GM21447 (cell line): ENCODE data around the gene DIP2C.

ENCODE experiments used
- ATAC-seq: cut with Tn5 transposase; IDR thresholded peaks from one replicate; pipeline ENCODE4 v1.9.1; 2021; ENCODE audit not compliant: unreplicated experiment

The DIP2C gene

DNA sequence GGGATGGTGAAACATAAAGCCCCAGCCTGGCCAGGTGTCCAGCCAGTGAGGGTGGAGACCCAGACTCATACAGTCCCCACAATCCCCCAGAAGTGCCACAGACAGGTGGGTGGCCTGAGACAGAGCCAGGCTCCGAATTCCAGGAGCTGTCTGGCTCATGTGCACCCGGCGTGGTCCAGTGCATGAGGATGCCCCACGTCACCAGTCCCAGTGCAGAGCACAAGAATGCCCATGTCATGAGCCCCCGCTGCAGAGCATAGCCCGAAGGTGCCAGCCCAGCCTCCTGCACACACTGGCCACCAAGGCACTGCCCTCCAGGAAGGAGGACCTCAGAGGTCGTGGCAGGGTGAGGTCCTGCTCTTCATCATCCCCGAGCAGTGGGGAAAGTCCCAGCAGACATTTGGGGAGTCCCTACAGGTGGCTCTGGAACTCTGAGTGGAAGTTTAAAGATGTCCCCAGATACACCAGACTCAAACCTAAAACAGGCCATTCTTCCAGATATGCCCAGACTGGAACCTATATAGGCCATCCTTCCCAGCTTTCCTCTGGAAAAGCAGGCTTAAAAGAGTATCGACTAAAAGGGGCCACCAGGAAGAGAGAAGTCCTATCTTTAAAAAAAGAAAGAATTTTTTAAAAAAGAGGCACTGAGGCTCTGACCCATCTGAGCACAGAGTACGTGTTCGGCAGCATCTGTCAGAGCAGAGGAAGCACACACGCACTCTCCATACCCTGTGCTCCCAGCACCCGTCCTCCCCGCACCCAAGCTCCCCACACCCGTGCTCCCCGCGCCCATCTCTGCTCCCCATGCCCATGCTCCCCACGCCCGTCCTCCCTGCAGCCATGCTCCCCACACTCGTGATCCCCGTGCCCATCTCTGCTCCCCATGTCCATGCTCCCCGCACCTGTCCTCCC lies 11.5 kb downstream of the DIP2C start:
- no peak for ATAC-seq

- no peak for ATAC-seq
Measured at GRCh38 chr10:677038-677437, 12.4 kb downstream of the DIP2C start.

DNA sequence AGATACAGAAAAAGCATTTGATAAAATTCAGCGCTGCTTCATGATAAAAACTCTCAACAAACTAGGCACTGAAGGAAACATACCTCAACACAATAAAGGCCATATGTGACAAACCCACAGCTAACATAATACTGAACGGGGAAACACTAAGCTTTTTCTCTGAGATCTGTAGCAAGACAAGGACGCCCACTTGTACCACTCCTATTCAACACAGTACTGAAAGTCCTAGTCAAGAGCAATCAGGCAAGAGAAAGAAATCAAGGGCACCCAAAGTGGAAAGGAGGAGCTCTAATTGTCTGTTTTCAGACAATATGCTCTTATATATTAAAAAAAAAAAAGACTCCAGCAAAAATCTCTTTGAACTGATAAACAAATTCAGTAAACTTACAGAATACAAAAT lies 13.3 kb downstream of the DIP2C start:
- no peak for ATAC-seq

DNA sequence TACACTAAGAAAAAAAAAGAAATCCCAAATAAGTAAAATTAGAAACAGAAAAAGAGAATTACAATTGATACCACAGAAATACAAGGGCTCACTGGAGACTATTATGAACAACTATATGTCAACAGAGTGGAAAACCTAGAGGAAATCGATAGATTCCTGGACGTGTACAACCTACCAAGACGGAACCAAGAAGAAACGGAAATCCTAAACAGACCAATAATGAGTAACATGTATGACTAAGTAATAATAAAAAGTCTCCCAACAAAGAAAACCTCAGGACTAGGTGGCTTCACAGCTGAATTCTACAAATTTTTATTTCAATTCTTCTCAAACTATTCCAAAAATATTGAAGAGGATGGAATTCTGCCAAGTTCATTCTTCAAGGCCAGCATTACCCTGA lies 13.9 kb downstream of the DIP2C start:
- no peak for ATAC-seq

- no peak for ATAC-seq
Measured at GRCh38 chr10:673492-673891, 16.0 kb downstream of the DIP2C start.

DNA sequence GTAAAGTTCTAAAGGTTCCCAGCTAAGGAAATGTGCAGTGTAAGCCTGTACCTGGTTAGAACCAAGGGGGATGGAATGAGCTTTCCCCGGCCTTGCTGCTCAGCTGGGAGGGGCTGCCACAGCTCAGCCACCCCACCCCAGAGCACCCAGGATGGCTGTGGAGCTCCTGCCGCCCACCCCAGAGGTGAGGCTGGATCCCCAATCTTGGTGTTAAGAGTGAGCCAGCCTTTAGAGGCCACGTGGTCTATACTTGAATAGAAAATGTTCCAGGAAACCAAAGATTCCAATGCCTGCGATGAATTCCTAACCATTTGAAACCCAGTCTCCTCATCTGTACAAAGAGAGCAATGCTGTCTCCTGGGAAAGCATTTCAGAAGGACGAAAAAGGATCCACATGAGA lies 16.5 kb downstream of the DIP2C start:
- ATAC-seq, result no peak

- ATAC-seq, result no peak
Measured at GRCh38 chr10:672203-672602, 17.3 kb downstream of the DIP2C start.

- ATAC-seq, result no peak
Measured at GRCh38 chr10:670990-671389, 18.5 kb downstream of the DIP2C start.

- no peak for ATAC-seq
Measured at GRCh38 chr10:670038-670437, 19.4 kb downstream of the DIP2C start.

DNA sequence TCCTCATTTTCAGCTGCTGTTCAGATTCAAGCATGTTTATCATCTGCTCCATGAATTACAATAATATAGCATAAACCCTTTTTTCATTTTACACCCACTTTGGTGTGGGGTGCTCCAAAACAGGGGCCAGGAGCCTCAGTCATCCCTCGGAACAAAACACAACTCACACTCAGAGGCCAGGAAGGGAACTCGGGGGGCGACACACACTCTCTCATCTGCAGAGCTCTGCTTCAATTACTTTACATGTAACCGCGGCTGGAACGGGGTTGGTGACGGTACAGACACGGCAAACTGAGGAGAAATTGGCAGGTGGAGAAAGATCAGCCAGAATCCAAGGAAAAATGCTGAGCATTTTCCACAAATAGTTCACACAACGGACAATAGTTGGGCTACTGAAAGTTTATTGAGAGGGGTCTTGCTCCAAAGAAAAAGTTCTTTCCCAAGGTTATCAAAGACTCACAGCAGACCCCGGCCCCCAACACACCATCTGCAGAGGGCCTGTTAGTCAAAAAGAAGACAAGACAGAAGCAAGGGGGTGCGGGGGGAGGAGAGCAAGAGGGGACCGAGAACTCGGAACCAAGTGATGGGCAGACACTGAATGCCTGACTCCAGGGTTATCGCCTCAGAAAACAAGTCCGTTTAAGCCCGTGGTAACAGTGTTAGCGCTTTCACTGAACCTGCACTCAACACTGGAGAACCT lies 20.5 kb downstream of the DIP2C start:
- no peak for ATAC-seq

DNA sequence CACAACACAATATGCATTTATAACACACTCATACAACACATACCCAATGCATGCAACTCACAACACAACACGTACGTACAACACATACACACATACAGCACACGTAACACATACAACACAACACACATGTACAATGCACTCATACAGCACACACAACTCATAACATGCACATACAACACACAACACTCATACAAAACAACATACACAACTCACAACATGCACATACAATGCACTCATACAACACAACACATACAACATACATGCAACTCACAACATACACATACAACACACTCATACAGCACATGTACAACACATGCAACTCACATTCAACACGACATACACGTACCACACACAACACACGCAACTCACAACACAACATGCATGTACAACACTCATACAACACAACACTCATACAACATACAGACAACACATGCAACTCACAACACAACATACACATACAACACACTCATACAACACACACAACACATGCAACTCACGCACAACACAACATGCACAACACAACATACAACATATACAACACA lies 21.8 kb downstream of the DIP2C start:
- ATAC-seq, result no peak

GRCh38 chr10:667096-667495 lies 22.4 kb downstream of the DIP2C start:
- ATAC-seq, result no peak

DNA sequence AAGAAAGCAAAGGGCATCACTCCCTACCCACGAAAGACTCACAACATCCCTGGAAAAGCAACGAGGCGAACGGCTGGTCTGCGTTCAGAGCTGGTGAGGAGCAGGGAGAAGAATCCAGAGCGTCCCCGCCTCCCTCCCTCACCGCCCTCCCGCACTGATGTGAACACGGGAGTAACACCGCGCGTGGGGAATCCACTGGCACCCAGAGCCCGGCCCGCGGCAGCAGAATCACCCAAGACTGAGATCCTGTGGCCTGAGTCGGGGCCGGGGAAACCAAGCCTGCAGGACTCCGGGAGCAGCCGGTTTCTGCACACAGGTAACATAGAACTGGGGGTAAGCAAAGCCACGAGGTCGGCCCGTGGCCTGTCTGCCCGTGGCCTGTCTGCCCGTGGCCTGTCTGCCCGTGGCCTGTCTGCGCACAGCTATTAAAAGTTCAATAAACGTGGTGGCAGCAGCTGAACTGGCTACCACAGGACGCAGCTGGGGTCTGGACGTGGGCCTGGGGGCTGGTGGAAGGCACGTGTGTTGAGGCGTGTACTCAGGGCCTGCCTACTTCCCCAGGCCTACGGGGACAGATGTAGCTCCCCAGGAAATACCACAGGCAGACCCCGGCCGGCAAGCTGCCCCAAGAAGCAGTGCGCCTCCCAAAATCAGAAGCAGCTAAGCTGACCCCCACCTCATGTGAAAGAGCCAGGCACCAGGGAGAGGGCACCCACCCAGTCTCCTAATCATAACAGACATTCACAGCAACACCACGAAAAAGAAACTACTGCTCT lies 23.0 kb downstream of the DIP2C start:
- no peak for ATAC-seq

DNA sequence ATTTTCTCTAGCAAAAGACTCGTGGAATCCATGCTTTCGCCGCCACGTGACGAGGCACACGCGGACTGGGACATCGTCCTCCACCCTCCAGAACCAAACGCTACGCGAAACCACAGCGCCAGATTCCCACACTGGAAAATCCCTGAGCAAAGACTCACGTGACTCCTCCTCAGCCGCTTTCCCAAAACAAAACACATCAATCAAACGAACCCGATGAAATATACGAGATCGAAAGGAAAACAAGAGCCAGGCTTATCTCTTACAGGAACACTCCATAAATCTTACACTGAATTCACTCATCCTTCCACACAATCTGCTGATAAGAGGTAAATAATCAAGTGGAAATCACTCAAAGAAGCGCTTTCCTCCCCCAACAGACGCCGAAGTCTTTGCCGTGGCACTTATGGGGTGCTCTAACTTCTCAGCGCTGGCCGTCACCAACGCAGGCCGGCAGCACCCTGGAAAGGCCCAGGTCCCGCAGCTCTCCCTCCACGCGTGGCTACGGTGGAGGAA lies 23.8 kb downstream of the DIP2C start:
- ATAC-seq, result no peak

DNA sequence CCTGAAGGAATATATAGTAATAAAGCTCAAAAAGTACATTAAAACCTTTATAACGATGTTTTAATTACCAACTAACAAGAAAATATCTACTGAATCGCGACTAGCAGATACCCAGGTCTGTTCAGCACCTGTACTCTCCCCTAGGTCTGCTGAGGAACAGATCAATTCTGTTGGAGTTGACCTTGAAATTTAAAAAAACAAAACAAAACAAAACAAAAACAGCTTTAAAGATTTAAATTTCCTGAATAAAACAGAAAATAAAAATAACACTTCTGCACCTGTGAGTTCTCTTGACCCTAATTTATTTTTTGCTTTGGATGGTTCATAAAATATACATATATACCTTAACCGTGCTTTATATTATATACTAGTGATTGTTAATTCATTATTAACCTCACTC lies 24.6 kb downstream of the DIP2C start:
- ATAC-seq, result no peak

DNA sequence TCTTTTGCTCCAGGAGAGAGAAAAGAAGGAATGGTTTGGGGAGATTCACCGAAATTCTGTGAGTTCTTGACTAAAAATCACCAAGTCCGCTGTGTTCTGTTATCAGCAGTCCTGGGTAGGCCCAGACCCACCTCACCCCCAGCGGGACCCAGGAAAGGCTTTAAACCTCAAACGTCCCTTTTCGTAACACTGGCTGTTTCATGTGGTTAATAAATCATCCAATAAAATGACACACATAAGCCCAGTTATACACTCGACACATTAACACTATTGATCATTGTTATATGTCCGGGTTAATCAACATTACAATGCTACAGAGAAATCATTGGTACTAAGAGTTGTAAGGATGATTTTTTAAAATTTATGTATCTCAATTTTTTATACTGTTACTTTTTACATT lies 25.2 kb downstream of the DIP2C start:
- no peak for ATAC-seq

DNA sequence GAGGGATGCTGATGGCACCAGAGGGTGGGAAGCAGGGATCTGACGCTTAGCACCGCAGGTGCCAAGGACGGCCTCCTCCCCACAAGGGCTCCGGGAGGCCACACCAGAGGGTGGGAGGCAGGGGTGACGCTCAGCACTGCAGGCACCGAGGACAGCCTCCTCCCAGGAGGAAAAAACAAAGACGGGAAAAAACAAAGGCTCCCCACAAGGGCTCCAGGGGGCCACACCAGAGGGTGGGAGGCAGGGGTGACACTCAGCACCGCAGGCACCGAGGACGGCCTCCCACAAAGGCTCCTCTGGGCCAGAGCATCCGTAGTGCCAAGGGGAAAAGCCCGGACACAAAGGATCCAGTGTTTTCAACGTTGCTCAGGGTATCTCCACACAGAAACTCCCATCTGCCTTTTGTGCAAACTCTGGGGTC lies 25.6 kb downstream of the DIP2C start:
- no peak for ATAC-seq

- ATAC-seq, result no peak
Measured at GRCh38 chr10:663466-663751, 26.1 kb downstream of the DIP2C start.

- no peak for ATAC-seq
Measured at GRCh38 chr10:662686-663465, 26.6 kb downstream of the DIP2C start.

DNA sequence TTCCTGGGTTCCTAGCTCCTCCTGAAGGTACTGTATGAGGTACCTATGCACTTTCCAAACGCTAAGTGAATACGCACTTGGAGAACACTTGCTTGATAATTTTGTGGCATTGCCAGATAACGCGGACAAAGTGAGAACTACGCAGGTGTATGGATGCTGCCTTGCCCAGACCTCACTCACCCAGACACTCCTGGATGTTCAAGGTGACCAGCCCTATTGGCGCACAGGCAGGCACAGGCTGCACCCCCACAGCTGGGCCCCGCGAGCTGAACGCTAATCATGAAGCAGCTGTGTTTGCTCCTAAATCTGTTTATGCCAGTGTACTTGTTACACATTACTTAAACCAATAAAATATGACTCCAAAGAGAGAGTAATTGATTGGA lies 27.3 kb downstream of the DIP2C start:
- no peak for ATAC-seq
